D721Med (cell line): ENCODE data around the gene SORCS2.
A peak's percentile ranks its signal among the peaks of the same experiment; 100 is the strongest.

Experiments used
- DNase-seq: peaks from one replicate; pipeline ENCODE4 v3.0.0; 2011; ENCODE audit warnings: low spot score; ENCODE audit not compliant: insufficient read length
- FAIRE-seq: peaks from 2 replicates; lab custom pipeline; 2011; peaks lifted over from hg19 to GRCh38; lab: Jason Lieb, UNC
- TF ChIP-seq, protein P1 (sequence below): IDR thresholded peaks from 2 replicates; pipeline ENCODE4 v1.5.1; 2012; ENCODE audit warnings: mild to moderate bottlenecking, control low read depth; ENCODE audit not compliant: insufficient read depth; ENCODE audit errors: missing control alignments

SORCS2 gene

DNA sequence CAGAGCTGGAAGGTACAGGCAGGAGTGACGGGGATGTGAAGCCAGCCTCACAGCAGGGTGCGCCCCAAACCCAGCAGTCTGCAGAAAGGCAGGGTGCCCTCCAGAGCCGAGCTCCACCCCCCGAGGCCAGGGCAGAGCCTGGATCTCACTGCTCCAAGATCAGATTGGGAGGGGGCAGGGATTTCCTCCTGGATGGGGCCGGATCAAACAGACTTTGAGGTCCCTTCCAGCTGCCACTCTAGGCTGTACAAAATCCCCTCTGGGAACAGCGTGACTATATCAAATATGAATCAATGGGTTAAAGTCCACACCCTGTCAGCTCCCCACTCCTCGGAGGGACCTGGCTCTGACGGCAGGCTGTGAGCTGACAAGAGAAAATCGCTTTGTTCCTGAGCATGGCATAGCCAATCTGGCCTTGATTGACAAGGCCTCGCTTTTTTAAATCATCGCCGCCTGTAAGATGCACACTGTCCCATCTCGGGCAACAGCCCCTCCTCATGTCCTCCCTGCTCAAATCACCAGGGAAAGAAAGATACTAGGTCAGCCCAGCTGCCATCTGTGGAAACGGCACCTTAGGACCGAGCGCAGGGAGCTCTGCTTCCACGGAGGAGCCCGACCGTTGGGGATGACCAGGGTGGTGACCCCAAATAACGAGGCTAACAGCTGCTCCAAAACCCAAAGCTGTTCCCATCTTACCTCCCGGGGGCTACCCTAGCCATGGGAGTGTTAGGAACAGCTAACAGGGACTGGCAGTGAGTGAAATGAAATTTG is 202.5 kb downstream of the SORCS2 start:
- DNase-seq, result peak; percentile 77
- no peak for FAIRE-seq
- TF ChIP-seq, protein P1, sequence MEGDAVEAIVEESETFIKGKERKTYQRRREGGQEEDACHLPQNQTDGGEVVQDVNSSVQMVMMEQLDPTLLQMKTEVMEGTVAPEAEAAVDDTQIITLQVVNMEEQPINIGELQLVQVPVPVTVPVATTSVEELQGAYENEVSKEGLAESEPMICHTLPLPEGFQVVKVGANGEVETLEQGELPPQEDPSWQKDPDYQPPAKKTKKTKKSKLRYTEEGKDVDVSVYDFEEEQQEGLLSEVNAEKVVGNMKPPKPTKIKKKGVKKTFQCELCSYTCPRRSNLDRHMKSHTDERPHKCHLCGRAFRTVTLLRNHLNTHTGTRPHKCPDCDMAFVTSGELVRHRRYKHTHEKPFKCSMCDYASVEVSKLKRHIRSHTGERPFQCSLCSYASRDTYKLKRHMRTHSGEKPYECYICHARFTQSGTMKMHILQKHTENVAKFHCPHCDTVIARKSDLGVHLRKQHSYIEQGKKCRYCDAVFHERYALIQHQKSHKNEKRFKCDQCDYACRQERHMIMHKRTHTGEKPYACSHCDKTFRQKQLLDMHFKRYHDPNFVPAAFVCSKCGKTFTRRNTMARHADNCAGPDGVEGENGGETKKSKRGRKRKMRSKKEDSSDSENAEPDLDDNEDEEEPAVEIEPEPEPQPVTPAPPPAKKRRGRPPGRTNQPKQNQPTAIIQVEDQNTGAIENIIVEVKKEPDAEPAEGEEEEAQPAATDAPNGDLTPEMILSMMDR, result no peak

DNA sequence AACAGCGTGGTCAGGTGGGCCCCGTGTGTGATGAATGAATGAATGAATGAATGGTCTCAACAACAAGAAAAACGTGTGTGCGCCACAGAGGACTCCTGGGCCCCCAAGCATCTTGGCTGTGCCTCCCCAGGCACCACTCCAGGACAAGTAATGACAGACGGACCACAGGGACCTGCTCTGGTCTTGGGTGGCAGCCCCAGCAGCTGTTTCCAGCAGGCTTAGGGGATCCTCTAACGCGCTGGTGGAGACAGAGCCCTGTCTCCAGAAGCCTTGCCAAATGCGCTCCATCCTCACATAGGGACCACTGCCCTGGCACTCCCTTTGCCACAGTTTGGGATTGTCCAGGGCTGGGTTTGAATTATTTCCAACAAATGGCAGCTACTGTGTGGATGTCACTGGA is 203.3 kb downstream of the SORCS2 start:
- peak; percentile 5 for DNase-seq
- no peak for FAIRE-seq
- TF ChIP-seq, protein P1, result no peak

DNA sequence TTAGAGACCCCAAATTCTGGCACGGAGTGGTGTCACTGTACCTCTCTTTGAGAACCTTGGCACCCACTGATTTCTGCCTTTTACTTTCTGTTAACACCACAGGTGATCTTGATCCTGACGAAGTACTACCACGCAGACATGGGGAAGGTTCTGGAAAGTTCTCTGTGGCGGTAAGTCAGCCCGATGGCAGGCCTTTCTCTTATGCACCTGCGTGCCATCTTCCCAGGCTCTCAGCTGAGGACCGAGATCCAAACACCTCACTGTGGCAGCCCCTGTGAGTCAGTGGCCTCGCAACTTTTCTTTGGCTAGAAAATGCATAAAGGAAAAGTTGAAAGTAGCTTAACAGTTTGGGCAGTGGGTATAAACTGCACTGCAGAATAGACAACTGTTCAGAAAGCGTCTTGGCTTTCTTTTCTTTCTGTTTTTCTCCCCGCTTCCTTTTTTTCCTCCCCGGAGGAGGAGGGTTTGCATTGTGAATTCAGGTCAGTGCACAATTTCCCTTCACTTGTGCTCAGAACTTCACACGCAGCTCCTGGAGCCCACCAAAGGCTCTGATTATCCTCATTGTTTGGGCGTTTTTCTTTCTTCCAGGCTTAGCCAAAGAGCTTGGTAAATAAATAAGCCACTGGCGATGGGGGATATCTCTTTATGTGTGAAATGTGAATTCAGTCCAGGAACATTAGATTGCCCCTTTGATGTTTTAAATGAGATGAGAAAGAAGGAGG is 204.0 kb downstream of the SORCS2 start:
- DNase-seq, result no peak
- TF ChIP-seq, protein P1, result no peak
- no peak for FAIRE-seq

DNA sequence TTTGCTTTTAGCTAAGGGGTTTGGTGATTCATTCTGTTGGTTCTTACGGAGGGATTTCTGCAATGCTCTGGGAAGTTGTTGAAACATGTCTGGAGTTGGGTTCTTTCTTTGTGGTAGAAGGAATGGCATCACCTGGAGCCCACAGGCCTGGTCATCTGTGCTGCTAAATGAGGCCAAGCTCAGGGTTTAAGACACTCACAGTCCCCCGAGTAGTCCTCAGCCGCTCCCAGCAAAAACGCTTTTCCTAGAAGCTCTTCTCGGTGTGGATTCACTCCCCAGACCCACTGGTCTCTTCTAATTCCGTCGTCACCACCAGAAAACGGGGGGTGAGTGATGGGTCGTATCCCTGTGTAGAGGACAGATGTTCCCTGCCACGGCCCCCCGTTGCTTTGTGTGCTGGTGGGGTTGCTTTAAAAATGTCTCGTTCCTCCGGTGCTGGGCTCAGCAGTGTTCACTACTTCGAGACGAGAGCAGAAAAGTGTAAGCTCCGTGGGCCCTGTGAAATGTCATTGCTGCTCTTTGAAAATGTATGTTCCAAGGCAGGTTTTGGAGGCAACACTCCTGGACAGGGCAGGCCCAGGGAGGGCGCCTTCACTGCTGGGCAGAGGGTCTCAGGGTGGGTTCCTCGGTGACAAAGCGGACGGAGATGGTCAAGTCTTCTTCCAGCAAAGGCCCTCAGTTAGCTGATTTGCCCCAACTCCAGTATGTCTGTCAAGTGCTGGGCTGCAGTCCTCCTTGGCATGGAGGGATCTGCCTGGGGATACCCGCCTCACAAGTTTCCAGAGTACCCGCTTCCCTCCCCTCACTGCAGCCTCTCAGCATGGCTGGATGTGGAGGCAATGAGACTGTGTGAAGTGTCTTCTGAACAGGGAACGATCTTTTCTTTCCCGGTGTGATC is 205.1 kb downstream of the SORCS2 start:
- DNase-seq, result peak; percentile 4
- FAIRE-seq, result no peak
- TF ChIP-seq, protein P1, result no peak

DNA sequence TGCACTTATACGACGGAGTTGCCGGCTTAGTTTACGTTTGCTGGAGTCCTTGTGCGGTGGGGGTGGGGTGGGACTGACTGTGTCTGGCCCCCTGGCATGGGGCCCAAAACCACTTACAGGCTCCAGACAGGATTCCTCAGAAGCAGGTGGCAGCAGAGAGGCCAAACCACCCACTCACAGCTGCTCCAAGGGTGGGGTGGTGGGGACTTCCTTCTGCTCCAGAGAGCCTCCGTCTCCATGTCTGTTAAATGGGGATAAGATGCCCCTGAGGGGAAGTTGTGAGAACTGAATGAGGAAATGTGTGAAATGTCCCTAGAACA is 205.7 kb downstream of the SORCS2 start:
- DNase-seq, result peak; percentile 9

DNA sequence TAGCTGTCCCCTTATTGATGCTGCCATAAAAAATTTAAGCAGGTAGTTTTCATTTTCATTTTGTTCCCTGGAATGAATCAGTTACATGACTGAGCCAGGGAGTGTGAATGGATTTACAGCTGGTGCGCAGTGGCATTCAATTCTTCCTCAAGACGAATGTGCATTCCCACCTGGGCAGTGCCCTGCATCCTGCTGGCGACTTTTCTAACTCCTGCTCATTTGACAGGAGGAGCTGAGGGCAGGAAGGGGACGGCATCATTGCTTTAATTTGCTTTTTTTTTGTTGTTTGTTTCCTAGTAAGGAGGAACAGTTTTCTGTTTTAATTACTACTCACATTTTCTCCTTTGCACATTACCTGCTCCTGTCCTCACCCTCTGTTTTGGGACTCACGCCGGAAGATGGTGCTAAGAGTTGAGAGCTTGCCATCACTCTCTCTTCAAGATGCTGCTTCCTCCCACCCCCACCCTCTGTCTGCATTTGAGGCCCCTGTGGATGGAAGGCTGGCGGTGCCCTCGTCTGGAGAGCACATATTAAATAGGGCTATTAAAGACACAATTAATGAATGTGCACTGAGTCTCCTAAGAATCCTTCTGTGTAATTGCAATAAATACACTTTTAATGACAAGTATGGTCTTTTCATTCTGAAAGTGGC is 206.6 kb downstream of the SORCS2 start:
- no peak for FAIRE-seq
- TF ChIP-seq, protein P1, result peak; percentile 7
- no peak for DNase-seq

More for the DNA sequence above, 205.7 kb downstream of the SORCS2 start:
- FAIRE-seq, result no peak
- TF ChIP-seq, protein P1, result peak; percentile 18
